Neural progenitor cell (in vitro differentiated cells): ENCODE data around the gene SHROOM4. TPM values are rescaled to one million over a fixed set of nuclear protein-coding genes. Genes with fewer than 3 reads are reported as not detected.

Experiments
- DNase-seq: peaks from one replicate; pipeline ENCODE4 v3.0.0-alpha.2; 2016; ENCODE audit warnings: low spot score
- H2AFZ ChIP-seq: fragments of 200-600 bp; sonication (generic); replicated peaks from 2 replicates; pipeline ENCODE4 v1.6.1; 2016; ENCODE audit warnings: antibody characterized with exemption
- H3F3A ChIP-seq: fragments of 200-600 bp; sonication (generic); 2 replicates; pipeline ENCODE4 v1.6.1; 2016; ENCODE audit warnings: antibody characterized with exemption, low read depth
- H3K27ac ChIP-seq: fragments of 200-600 bp; sonication (generic); 2 replicates; pipeline ENCODE4 v1.5.1; 2016; ENCODE audit warnings: mild to moderate bottlenecking
- H3K27me3 ChIP-seq: fragments of 200-600 bp; sonication (generic); 2 replicates; pipeline ENCODE4 v1.6.1; 2016; ENCODE audit warnings: mild to moderate bottlenecking, moderate library complexity
- H3K36me3 ChIP-seq: fragments of 200-600 bp; sonication (generic); 2 replicates; pipeline ENCODE4 v1.5.1; 2016
- H3K4me1 ChIP-seq: fragments of 200-600 bp; sonication (generic); 2 replicates; pipeline ENCODE4 v1.6.1; 2016; ENCODE audit warnings: mixed run types
- H3K4me2 ChIP-seq: fragments of 200-600 bp; sonication (generic); 2 replicates; pipeline ENCODE4 v1.6.1; 2016
- H3K4me3 ChIP-seq: fragments of 200-600 bp; sonication (generic); 2 replicates; pipeline ENCODE4 v1.5.1; 2016
- H3K79me2 ChIP-seq: fragments of 200-600 bp; sonication (generic); 2 replicates; pipeline ENCODE4 v1.6.1; 2016; ENCODE audit warnings: low read depth
- H3K9ac ChIP-seq: fragments of 200-600 bp; sonication (generic); 2 replicates; pipeline ENCODE4 v1.6.1; 2016
- H3K9me3 ChIP-seq: fragments of 200-600 bp; sonication (generic); 2 replicates; pipeline ENCODE4 v1.5.1; 2016; ENCODE audit warnings: low read depth
- H4K20me1 ChIP-seq: fragments of 200-600 bp; sonication (generic); 2 replicates; pipeline ENCODE4 v1.6.1; 2016; ENCODE audit warnings: low read depth
- H3K27ac Mint-ChIP-seq: 3 replicates; pipeline ENCODE4 v1.8.0; 2021; ENCODE audit warnings: mixed read lengths
- H3K27me3 Mint-ChIP-seq: 2 replicates; pipeline ENCODE4 v1.8.0; 2022; ENCODE audit warnings: low read depth, mild to moderate bottlenecking, inconsistent platforms, moderate library complexity, mixed read lengths; ENCODE audit not compliant: insufficient read depth
- H3K36me3 Mint-ChIP-seq: 3 replicates; pipeline ENCODE4 v1.8.0; 2021; ENCODE audit warnings: mixed read lengths
- H3K4me1 Mint-ChIP-seq: 3 replicates; pipeline ENCODE4 v1.8.0; 2021; ENCODE audit warnings: mixed read lengths
- H3K4me3 Mint-ChIP-seq: 3 replicates; pipeline ENCODE4 v1.8.0; 2021; ENCODE audit warnings: mild to moderate bottlenecking, moderate library complexity, mixed read lengths
- H3K9me3 Mint-ChIP-seq: 3 replicates; pipeline ENCODE4 v1.8.0; 2020; ENCODE audit warnings: mixed read lengths
- CTCF ChIP-seq: fragments of 200-600 bp; sonication (generic); IDR thresholded peaks from 2 replicates; pipeline ENCODE4 v1.5.1; 2017; ENCODE audit warnings: antibody characterized with exemption, mild to moderate bottlenecking
- EZH2 ChIP-seq: fragments of 200-600 bp; sonication (generic); IDR thresholded peaks from 2 replicates; pipeline ENCODE4 v1.6.1; 2017; ENCODE audit warnings: antibody characterized with exemption, mild to moderate bottlenecking, moderate library complexity
- EZH2phosphoT487 ChIP-seq: fragments of 200-600 bp; sonication (generic); IDR thresholded peaks from 2 replicates; pipeline ENCODE4 v1.6.1; 2017; ENCODE audit warnings: antibody characterized with exemption
- total RNA-seq: library from RNA; depleted of rRNA; stranded (reverse); fragments of >200 nt; gene quantifications from 2 replicates; pipeline ENCODE4 v1.2.3, GENCODE V29; 2015; ENCODE audit warnings: low replicate concordance

The SHROOM4 gene
- total RNA-seq, 1 donor from 2014 or later, result 3.0 TPM

- Histone ChIP-seq H3K27ac (no peak overlapping the region), H3K9me3 (no peaks in the 10 kb centered on the region), H2AFZ (no peak overlapping the region), H3F3A (no peaks in the 10 kb centered on the region), H3K36me3 (no peaks in the 10 kb centered on the region), H3K9ac (no peak overlapping the region), H3K4me2 (no peak overlapping the region), H3K79me2 (no peaks in the 10 kb centered on the region), H3K4me3 (no peak overlapping the region), H3K4me1 (peaks cover 6% of the 10 kb centered on the region), H3K27me3 (no peaks in the 10 kb centered on the region), H4K20me1 (no peaks in the 10 kb centered on the region)
- Mint-ChIP-seq H3K27ac (no peak overlapping the region), H3K4me1 (peaks cover 6% of the 10 kb centered on the region), H3K27me3 (peaks cover 2% of the 10 kb centered on the region), H3K4me3 (no peak overlapping the region), H3K36me3 (no peaks in the 10 kb centered on the region), H3K9me3 (peaks cover 4% of the 10 kb centered on the region)
- TF ChIP-seq CTCF (no peak), EZH2phosphoT487 (no peak), EZH2 (no peak)
- DNase-seq, result no peak
These were observed 12.9 kb downstream of the SHROOM4 start for GRCh38 chrX:50801135-50801534.

- H3K9ac ChIP-seq, result no peak overlapping the region
- H3K4me3 ChIP-seq, result no peak overlapping the region
- Mint-ChIP-seq H3K4me1 (no peaks in the 10 kb centered on the region), H3K36me3 (no peaks in the 10 kb centered on the region), H3K27me3 (peaks cover 2% of the 10 kb centered on the region), H3K9me3 (peaks cover 2% of the 10 kb centered on the region), H3K27ac (no peak overlapping the region), H3K4me3 (no peak overlapping the region)
- no peaks in the 10 kb centered on the region for H3F3A ChIP-seq
- H3K27me3 ChIP-seq, result no peaks in the 10 kb centered on the region
- no peaks in the 10 kb centered on the region for H3K9me3 ChIP-seq
- H3K4me2 ChIP-seq, result no peak overlapping the region
- no peak for DNase-seq
- no peak for TF ChIP-seq CTCF
- no peak for TF ChIP-seq EZH2phosphoT487
- TF ChIP-seq EZH2, result no peak
- H3K27ac ChIP-seq, result no peak overlapping the region
- H3K36me3 ChIP-seq, result no peaks in the 10 kb centered on the region
- no peaks in the 10 kb centered on the region for H4K20me1 ChIP-seq
- H3K4me1 ChIP-seq, result peaks cover 6% of the 10 kb centered on the region
- no peak overlapping the region for H2AFZ ChIP-seq
- no peaks in the 10 kb centered on the region for H3K79me2 ChIP-seq
These were observed 14.4 kb downstream of the SHROOM4 start for GRCh38 chrX:50799531-50799961.

GRCh38 chrX:50798783-50799182 is 15.2 kb downstream of the SHROOM4 start:
- no peak for TF ChIP-seq EZH2
- TF ChIP-seq EZH2phosphoT487, result no peak
- TF ChIP-seq CTCF, result no peak
- Histone ChIP-seq H3K9me3 (no peaks in the 10 kb centered on the region), H3K79me2 (no peaks in the 10 kb centered on the region), H3K27me3 (no peaks in the 10 kb centered on the region), H4K20me1 (no peaks in the 10 kb centered on the region), H3K4me1 (peaks cover 6% of the 10 kb centered on the region), H3K4me3 (no peak overlapping the region), H3K27ac (no peak overlapping the region), H3F3A (no peaks in the 10 kb centered on the region), H3K4me2 (no peak overlapping the region), H3K36me3 (no peaks in the 10 kb centered on the region), H3K9ac (no peak overlapping the region), H2AFZ (no peak overlapping the region)
- Mint-ChIP-seq H3K9me3 (peaks cover 2% of the 10 kb centered on the region), H3K36me3 (no peaks in the 10 kb centered on the region), H3K27me3 (peaks cover 2% of the 10 kb centered on the region), H3K4me1 (no peaks in the 10 kb centered on the region), H3K27ac (no peak overlapping the region), H3K4me3 (no peak overlapping the region)
- no peak for DNase-seq
